ENCODE results near the gene VCAN.

Gene VCAN

DNA sequence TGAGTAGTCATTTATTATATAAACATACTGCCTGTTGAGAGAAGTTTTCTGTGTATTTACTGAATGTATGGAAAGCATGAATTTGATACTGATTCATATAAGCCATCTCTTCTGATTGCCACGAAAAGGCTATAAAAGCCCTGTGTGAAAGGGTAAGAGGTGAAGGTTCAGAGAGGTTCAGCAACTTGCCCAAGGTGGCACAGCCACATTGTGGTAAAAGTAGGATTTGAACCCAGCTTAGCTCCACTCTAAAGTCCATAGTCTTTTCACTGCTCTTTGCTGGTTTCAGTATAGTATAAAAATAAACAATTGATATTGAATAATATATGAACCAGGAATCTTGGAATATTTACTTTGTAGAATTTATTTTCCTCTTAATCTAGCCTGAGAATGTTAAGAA lies 71.3 kb downstream of the VCAN start:
- no peak for DNase-seq
- TF ChIP-seq POLR2A (IDR thresholded peaks at IDR 0.05; ENCODE audit: low read length) (no peak), GATA1 (IDR thresholded peaks at IDR 0.05; ENCODE audit: low read depth, low read length) (no peak)

DNA sequence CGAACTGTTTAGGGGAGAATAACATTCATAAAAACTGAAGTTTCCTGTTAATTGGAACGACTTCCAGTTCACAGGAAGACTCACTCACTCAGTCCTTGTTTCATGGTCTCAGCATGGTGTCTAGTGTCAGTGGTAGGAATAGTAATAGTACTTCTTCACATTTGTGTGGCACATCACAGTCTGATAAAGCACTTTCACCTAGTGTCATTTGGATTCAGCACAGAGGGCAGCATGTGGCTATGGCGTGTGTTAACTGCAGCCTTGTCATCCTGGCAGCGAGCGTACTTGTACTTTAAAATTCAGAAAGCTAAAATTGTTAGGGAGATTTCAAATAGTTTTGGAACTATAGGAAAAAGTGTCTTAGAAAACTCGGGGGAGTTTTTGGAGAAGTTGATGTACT lies 72.4 kb downstream of the VCAN start:
- DNase-seq = no peak
- no peak for TF ChIP-seq POLR2A (IDR thresholded peaks at IDR 0.05; ENCODE audit: low read length)
- no peak for TF ChIP-seq GATA1 (IDR thresholded peaks at IDR 0.05; ENCODE audit: low read depth, low read length)

DNA sequence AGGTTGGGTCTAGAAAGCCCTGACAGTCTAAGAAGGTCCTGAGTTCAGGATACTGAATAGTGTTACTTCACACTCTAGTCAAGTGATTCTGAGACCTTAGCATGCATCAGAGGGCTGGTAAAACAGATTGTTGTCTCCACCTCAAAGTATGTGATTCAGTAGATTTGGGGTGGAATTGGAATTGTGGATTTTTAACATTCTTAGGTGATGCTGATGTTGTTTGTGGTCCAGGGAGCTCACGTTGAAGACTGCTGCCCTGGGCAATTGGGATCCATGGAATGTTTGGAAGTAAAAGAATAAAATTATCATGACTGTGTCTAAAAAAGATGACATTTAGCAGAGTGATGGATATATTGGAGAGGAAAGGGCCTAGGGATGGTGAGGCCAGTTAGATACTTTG lies 75.6 kb downstream of the VCAN start:
- no peak for DNase-seq
- TF ChIP-seq GATA1 (IDR thresholded peaks at IDR 0.05; ENCODE audit: low read depth, low read length) (no peak), POLR2A (IDR thresholded peaks at IDR 0.05; ENCODE audit: low read length) (no peak)

DNA sequence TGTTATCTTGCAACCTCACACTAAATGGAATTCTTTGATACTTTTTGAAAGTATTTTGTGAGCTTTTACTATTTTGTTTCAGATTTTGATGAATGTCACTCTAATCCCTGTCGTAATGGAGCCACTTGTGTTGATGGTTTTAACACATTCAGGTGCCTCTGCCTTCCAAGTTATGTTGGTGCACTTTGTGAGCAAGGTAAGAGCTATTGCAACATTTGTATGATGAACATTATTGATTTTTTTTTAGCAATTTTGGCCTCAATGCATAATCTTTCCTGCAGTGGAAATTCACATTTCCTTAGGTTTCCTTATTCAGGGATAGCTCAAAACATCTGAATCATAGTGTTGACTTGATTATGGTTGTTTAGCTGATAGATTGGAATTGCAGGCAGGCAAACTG lies 76.3 kb downstream of the VCAN start:
- DNase-seq = no peak
- TF ChIP-seq POLR2A (IDR thresholded peaks at IDR 0.05; ENCODE audit: low read length) = no peak
- TF ChIP-seq GATA1 (IDR thresholded peaks at IDR 0.05; ENCODE audit: low read depth, low read length) = no peak

DNA sequence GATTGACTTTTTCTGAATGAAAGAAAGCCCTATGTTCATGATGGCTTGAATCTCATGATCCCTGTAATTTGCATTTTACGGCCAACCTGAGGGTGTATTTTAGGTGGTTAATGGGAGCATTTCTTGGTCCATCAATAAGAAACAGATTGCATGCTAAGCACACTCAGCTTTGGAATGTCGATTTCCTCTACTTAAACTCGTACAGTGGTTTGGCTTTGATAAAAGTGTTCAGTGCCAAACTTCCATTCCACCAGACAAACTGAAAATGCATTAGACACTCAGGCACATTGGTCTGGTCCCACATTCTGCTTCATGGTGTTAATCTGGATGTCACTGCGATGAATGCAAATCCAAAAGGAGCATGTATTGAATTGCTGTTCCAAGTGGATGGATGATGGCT lies 77.0 kb downstream of the VCAN start:
- DNase-seq = no peak
- TF ChIP-seq POLR2A (IDR thresholded peaks at IDR 0.05; ENCODE audit: low read length) (no peak), GATA1 (IDR thresholded peaks at IDR 0.05; ENCODE audit: low read depth, low read length) (no peak)

DNA sequence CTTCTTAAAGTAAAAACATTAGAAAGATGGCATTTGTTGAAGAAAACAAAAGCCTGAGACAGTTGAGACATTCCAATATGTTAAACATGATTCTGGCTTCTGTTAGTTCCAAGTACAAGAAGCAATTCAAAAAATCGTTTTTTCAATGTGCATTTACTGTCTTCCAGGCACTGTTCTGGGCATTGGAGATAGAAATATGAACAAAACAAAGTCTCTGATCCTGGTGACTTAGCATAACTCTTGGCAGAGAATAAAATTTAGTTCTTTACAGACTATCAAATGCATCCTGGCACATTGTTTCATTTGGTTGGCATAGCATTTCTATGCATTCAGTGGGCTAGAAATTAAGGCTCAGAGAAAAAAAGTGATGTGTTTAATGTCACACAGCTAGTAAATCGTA lies 77.5 kb downstream of the VCAN start:
- TF ChIP-seq GATA1 (IDR thresholded peaks at IDR 0.05; ENCODE audit: low read depth, low read length) (no peak), POLR2A (IDR thresholded peaks at IDR 0.05; ENCODE audit: low read length) (no peak)

DNA sequence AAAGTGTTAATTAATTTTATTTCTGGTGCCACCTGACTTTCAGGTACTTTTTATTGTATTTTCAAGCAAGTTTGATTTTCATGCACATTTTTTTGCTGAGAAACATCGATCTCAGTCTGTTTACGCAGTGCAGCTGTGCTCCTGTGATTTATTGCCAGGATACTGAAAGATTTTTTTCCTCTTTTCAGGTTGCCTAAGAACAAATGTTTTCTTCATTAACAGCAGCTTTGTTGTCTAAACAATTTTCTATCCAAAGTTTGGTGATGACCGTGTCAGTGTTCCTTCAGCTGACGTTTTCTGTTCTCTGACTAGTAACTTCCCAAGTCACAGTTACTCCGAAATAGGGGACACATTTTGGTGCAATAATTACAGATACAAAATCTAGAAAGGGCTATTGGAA lies 78.1 kb downstream of the VCAN start:
- no peak for DNase-seq
- TF ChIP-seq POLR2A (IDR thresholded peaks at IDR 0.05; ENCODE audit: low read length) (no peak), GATA1 (IDR thresholded peaks at IDR 0.05; ENCODE audit: low read depth, low read length) (no peak)

More for the DNA sequence above, 77.5 kb downstream of the VCAN start:
- no peak for DNase-seq

DNA sequence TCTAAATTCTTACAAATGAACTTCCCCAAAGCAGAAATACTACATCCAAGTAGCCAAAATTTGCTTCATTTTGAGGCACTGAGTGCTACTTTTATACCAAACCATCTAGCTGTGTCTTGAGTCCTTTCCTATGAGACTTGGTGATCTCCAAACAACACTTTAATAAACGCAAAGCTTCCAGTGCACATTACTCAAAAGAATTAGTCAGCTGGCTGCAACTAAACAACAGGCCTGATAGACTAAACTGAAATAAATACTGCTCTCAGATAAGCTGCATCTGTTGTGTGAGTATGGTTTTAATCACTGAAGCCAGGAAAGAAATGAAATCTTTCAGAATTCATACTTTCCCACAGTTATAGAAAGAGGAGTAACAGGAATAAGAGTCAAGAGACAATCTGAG lies 80.3 kb downstream of the VCAN start:
- TF ChIP-seq GATA1 (IDR thresholded peaks at IDR 0.05; ENCODE audit: low read depth, low read length) (no peak), POLR2A (IDR thresholded peaks at IDR 0.05; ENCODE audit: low read length) (no peak)
- no peak for DNase-seq

DNA sequence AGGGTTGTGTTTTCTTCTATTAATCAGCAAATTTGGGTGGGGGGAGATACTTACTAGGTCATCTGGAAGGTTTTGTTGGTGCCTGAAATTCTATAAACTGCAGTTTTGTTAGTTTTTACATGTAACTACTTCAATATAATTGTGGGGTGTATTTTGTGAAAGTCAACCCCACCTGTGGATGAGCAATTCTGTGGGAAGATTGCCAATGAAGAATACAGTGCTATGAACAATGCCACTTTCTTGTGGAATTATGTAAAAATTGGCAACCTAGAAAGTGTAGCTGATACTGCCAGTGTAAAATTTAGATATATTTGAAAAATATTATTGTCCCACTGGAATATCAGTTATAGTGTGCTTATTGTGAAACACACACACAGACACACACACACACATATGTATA lies 80.7 kb downstream of the VCAN start:
- no peak for DNase-seq
- TF ChIP-seq POLR2A (IDR thresholded peaks at IDR 0.05; ENCODE audit: low read length) = no peak
- no peak for TF ChIP-seq GATA1 (IDR thresholded peaks at IDR 0.05; ENCODE audit: low read depth, low read length)

DNA sequence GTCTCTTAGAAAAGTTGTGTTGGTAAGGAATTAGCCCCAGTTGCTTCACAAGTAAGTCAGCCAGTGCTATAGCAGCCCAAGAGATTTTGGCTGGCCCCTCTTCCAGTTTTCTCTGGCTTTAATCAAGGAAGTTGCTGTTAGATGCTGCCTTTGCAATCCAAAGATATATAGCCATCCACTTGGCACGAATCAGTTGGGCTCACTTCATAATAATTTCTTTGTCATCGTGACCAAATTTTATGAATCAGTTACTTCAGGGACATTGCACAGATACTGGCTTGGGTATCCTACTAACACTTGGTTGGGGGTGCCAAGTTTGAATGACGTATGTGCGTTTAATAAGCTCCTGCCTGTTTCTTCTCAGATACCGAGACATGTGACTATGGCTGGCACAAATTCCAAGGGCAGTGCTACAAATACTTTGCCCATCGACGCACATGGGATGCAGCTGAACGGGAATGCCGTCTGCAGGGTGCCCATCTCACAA lies 81.5 kb downstream of the VCAN start:
- TF ChIP-seq POLR2A (IDR thresholded peaks at IDR 0.05; ENCODE audit: low read length) (no peak), GATA1 (IDR thresholded peaks at IDR 0.05; ENCODE audit: low read depth, low read length) (no peak)
- no peak for DNase-seq

DNA sequence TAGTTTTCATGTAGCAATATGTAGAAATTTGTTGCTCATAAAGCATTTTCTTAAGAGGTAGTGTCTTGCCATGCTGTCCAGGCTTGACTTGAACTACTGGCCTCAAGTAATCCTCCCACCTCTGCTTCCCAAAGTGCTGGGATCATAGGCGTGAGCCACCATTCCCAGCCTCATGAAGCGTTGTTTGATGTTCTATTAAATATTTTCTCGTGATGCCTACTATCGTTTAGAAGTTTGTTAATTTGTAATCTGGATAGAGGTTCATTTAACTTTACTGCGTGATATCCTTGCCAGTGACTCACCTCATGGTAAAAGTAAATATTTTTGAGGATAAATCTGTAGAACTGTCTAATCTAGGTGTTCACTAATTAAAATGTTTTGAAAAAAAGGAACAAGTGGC lies 82.6 kb downstream of the VCAN start:
- DNase-seq = no peak
- TF ChIP-seq GATA1 (IDR thresholded peaks at IDR 0.05; ENCODE audit: low read depth, low read length) (no peak), POLR2A (IDR thresholded peaks at IDR 0.05; ENCODE audit: low read length) (no peak)

DNA sequence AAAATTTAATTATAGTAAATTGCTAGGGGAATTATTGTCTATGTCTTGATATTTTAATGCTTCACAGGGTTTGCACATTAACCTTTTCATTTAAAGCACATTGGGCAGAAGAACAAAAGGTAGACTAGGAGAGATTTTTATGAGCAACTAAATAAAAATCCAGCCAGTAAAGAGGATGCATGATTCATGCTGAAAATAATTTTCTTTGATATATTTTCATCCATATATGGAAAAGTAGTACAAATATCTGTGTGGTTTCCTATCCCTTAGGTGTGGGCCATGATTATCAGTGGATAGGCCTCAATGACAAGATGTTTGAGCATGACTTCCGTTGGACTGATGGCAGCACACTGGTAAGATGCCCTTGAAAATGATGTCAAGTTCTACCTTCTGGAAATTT lies 83.1 kb downstream of the VCAN start:
- no peak for TF ChIP-seq POLR2A (IDR thresholded peaks at IDR 0.05; ENCODE audit: low read length)
- no peak for TF ChIP-seq GATA1 (IDR thresholded peaks at IDR 0.05; ENCODE audit: low read depth, low read length)
- DNase-seq = no peak

DNA sequence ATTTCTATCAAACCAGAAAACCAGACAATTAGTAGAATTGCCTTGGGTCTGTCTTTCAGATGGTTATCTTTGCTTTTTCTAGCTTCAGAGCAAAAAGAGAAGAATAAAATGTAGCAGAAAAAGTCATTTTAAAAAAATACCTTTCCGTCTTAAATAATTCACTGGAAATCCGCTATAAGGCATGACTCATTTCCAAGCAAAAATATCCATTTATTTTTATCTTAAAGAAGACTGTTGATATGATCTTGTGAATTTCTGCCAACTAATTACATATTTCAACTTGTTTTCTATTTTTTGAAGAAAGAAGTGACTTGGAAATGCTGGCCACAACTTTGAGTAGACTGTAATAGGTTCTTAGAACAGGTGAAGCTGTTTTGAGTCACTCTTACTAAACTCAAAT lies 83.7 kb downstream of the VCAN start:
- TF ChIP-seq GATA1 (IDR thresholded peaks at IDR 0.05; ENCODE audit: low read depth, low read length) (no peak), POLR2A (IDR thresholded peaks at IDR 0.05; ENCODE audit: low read length) (no peak)
- no peak for DNase-seq

DNA sequence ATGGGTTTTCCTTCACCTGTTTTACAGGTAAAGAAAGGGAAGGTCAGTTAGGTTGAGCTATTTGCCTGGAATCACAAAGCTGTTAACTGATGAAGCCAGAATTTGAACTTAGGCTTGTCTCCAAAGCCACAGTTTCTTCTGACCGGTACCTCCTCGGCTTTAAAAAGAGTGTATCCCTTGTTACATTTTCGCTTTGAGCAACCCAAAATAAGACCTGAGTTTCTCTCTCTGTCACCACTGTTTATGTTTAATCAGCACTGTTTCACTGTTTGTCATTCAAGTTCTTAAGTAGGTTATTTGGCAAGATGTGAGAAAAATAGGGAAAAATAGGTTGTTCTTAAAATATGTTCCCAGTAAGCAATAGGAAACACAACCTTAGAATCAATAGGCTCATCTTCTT lies 84.6 kb downstream of the VCAN start:
- no peak for DNase-seq
- TF ChIP-seq POLR2A (IDR thresholded peaks at IDR 0.05; ENCODE audit: low read length) = no peak
- no peak for TF ChIP-seq GATA1 (IDR thresholded peaks at IDR 0.05; ENCODE audit: low read depth, low read length)

DNA sequence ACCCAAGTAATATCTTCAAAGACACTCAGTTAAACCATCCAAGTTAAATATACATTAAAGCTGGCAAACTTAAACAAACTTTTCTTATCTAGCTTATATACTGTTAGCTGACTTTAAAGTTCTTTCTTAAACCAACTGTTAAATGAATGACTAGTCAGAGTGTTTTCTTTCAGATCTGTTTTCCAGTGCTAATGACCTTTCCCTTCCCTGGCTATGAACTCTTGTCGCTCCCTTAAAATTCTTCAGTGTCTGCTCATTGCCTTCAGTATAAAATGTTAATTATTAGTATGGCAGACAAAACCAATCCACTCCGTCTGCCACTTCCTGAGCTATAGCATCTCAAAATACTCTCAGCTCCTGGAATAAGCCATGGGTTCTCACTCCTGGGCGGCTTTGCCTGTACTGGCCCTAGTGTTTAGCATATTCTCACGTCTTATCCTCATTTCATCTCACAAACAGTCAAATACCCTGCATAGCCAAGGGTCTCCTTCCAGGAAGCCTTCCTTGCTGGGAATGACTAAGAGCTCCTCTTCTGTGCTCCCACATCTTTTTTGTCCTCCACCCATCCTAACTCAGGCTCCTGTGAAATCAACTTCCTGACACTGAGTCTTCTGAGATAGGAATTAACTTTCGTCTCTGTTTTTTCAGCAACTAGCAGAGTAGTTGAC lies 87.7 kb downstream of the VCAN start:
- no peak for TF ChIP-seq POLR2A (IDR thresholded peaks at IDR 0.05; ENCODE audit: low read length)
- TF ChIP-seq GATA1 (IDR thresholded peaks at IDR 0.05; ENCODE audit: low read depth, low read length) = no peak
- DNase-seq = no peak

All from erythroblast (primary cell).